HepG2 (cell line): ENCODE measurements around the gene CYB5R3. TPM values are rescaled to one million over a fixed set of nuclear protein-coding genes. Genes with fewer than 3 reads are reported as not detected.

Experiments
- CC2D1A ChIP-seq: sonication (generic); formaldehyde crosslinking; IDR thresholded peaks from 2 replicates; pipeline ENCODE4 v1.8.1; 2023; ENCODE audit warnings: mild to moderate bottlenecking, missing genetic modification reagents
- HNF4A ChIP-seq: sonication (generic); formaldehyde crosslinking; IDR thresholded peaks from 2 replicates; pipeline ENCODE4 v1.4.0; 2020; ENCODE audit warnings: missing genetic modification reagents
- JUN ChIP-seq: sonication (generic); formaldehyde crosslinking; IDR thresholded peaks from 2 replicates; pipeline ENCODE4 v1.4.0; 2020; ENCODE audit warnings: mild to moderate bottlenecking, missing genetic modification reagents
- KDM1A ChIP-seq: IDR thresholded peaks from 2 replicates; pipeline ENCODE4 v1.6.1; 2016; ENCODE audit warnings: missing compliant biosample characterization
- RCOR2 ChIP-seq: IDR thresholded peaks from 2 replicates; pipeline ENCODE4 v1.6.1; 2016; ENCODE audit warnings: missing biosample characterization, missing genetic modification reagents
- SKI ChIP-seq: fragments of 450-650 bp; IDR thresholded peaks from one replicate; pipeline ENCODE4 v1.6.1; 2018; ENCODE audit warnings: mild to moderate bottlenecking; ENCODE audit not compliant: partially characterized antibody
- SOX13 ChIP-seq, 3 experiments: fragments of 450-650 bp in 1 of 3; sonication (generic) in 1 of 3; formaldehyde crosslinking in 1 of 3; IDR thresholded peaks in 2 of 3; conservative IDR thresholded peaks in 1 of 3; 2 replicates each; pipeline versions ENCODE4 v1.5.0 to v1.6.1; 2016 to 2020; ENCODE audit warnings: antibody characterized with exemption in 1 of 3, mild to moderate bottlenecking in 1 of 3, missing compliant biosample characterization in 1 of 3, missing genetic modification reagents in 1 of 3, moderate library complexity in 1 of 3
- SP1 ChIP-seq, 2 experiments: fragments of 450-650 bp in 1 of 2; sonication (generic) in 1 of 2; formaldehyde crosslinking in 1 of 2; IDR thresholded peaks; 2 replicates each; pipeline versions ENCODE4 v1.4.0 to v1.6.1; 2016 to 2020; ENCODE audit warnings: missing genetic modification reagents in 1 of 2
- ZNF121 ChIP-seq: sonication (generic); formaldehyde crosslinking; IDR thresholded peaks from 2 replicates; pipeline ENCODE4 v1.5.0; 2020; ENCODE audit warnings: mild to moderate bottlenecking, missing genetic modification reagents
- ZNF333 ChIP-seq: sonication (generic); formaldehyde crosslinking; IDR thresholded peaks from 2 replicates; pipeline ENCODE4 v1.4.0; 2020; ENCODE audit warnings: mild to moderate bottlenecking, missing genetic modification reagents, borderline replicate concordance
- ZNF816 ChIP-seq: sonication (generic); formaldehyde crosslinking; IDR thresholded peaks from 2 replicates; pipeline ENCODE4 v1.8.0; 2022; ENCODE audit warnings: missing genetic modification reagents, mild to moderate bottlenecking, borderline replicate concordance
- ZZZ3 ChIP-seq: sonication (generic); formaldehyde crosslinking; IDR thresholded peaks from 2 replicates; pipeline ENCODE4 v1.4.0; 2020; ENCODE audit warnings: missing genetic modification reagents, mild to moderate bottlenecking, borderline replicate concordance
- polyA plus RNA-seq, 8 experiments: library from polyadenylated mRNA; depleted of rRNA in 3 of 8; stranded (reverse) in 7 of 8; unstranded in 1 of 8; fragments of >200 nt; fragmentation: Illumina TruSeq in 4 of 8; extraction: Trizol in 4 of 8; gene quantifications; 2 replicates each; pipeline versions ENCODE4 v1.2.1 to v1.2.3, GENCODE V29; 2011 to 2016; ENCODE audit warnings: low read depth in 4 of 8, missing spikeins in 1 of 8, mixed read lengths in 1 of 8; ENCODE audit not compliant: insufficient read depth in 1 of 8
- total RNA-seq, 5 experiments: library from RNA; depleted of rRNA; stranded (reverse); fragments of >200 nt; fragmentation: Illumina TruSeq; extraction: Trizol; gene quantifications; 2 replicates each; pipeline ENCODE4 v1.2.3, GENCODE V29; 2016; ENCODE audit warnings: low read depth in 1 of 5
- TF ChIP-seq, protein P1 (sequence below): sonication (generic); formaldehyde crosslinking; IDR thresholded peaks from 2 replicates; pipeline ENCODE4 v1.5.0; 2020; ENCODE audit warnings: missing genetic modification reagents
- TF ChIP-seq, protein P2 (sequence below): sonication (generic); formaldehyde crosslinking; IDR thresholded peaks from 2 replicates; pipeline ENCODE4 v1.5.0; 2020; ENCODE audit warnings: mild to moderate bottlenecking, missing genetic modification reagents
- TF ChIP-seq, protein P3 (sequence below): sonication (generic); formaldehyde crosslinking; IDR thresholded peaks from 2 replicates; pipeline ENCODE4 v1.4.0; 2020; ENCODE audit warnings: mild to moderate bottlenecking, missing genetic modification reagents, borderline replicate concordance
- TF ChIP-seq, protein P4 (sequence below): IDR thresholded peaks from 2 replicates; pipeline ENCODE4 v1.6.1; 2012; ENCODE audit warnings: inconsistent platforms

CYB5R3 gene
- total and polyA plus RNA-seq, 2 of the 13 experiments (the other 11 are each of a cell fraction or from before 2014, with no cell fraction given) = 32.4 to 305 TPM

DNA sequence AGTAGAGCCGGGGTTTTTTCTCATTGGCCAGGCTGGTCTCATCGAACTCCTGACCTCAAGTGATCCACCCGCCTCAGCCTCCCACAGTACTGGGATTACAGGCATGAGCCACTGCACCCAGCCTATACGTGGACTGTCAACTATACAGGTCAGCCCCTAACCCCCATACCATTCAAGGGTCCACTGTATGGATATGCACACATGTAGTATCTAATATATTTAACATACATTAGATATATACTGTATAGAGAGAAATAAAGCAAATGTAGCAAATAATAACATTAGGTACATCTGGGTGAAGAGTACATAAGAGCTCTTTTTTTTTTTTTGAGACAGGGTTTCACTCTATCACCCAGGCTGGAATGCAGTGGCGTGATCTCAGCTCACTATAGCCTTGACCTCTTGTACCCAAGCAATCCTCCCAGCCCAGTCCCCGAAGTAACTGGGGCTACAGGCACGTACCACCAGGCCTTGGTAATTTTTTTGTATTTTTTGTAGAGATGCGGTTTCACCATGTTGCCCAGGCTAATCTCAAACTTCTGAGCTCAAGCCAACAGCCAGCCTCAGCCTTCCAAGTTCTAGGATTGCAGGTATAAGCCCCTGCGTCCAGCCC, 7.3 kb downstream of the CYB5R3 start (continued):
- no peak for TF ChIP-seq SOX13 (IDR thresholded peaks at IDR 0.05)
- peak in 1 of 2 experiments; percentile 54; a peak in 2 of 4 replicates for TF ChIP-seq SOX13 (CRISPR knock-in tag; conservative IDR thresholded peaks at IDR 0.05 in 1 of 2, IDR thresholded peaks at IDR 0.05 in 1 of 2)
- no peak for TF ChIP-seq KDM1A (CRISPR knock-in tag)
- peak; percentile 38 for TF ChIP-seq RCOR2 (CRISPR knock-in tag)
- peak; percentile 86 for TF ChIP-seq ZNF121 (CRISPR knock-in tag)
- TF ChIP-seq, protein P1, sequence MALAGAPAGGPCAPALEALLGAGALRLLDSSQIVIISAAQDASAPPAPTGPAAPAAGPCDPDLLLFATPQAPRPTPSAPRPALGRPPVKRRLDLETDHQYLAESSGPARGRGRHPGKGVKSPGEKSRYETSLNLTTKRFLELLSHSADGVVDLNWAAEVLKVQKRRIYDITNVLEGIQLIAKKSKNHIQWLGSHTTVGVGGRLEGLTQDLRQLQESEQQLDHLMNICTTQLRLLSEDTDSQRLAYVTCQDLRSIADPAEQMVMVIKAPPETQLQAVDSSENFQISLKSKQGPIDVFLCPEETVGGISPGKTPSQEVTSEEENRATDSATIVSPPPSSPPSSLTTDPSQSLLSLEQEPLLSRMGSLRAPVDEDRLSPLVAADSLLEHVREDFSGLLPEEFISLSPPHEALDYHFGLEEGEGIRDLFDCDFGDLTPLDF (CRISPR knock-in tag) = no peak
- no peak for TF ChIP-seq SP1 (IDR thresholded peaks at IDR 0.05)
- TF ChIP-seq SP1 (CRISPR knock-in tag; IDR thresholded peaks at IDR 0.05) = no peak
- TF ChIP-seq ZNF816 = no peak
- no peak for TF ChIP-seq SKI
- TF ChIP-seq ZZZ3 (CRISPR knock-in tag) = peak; percentile 48; the same call in 1 of the 2 replicates
- TF ChIP-seq HNF4A (CRISPR knock-in tag) = peak; percentile 85
- TF ChIP-seq, protein P2, sequence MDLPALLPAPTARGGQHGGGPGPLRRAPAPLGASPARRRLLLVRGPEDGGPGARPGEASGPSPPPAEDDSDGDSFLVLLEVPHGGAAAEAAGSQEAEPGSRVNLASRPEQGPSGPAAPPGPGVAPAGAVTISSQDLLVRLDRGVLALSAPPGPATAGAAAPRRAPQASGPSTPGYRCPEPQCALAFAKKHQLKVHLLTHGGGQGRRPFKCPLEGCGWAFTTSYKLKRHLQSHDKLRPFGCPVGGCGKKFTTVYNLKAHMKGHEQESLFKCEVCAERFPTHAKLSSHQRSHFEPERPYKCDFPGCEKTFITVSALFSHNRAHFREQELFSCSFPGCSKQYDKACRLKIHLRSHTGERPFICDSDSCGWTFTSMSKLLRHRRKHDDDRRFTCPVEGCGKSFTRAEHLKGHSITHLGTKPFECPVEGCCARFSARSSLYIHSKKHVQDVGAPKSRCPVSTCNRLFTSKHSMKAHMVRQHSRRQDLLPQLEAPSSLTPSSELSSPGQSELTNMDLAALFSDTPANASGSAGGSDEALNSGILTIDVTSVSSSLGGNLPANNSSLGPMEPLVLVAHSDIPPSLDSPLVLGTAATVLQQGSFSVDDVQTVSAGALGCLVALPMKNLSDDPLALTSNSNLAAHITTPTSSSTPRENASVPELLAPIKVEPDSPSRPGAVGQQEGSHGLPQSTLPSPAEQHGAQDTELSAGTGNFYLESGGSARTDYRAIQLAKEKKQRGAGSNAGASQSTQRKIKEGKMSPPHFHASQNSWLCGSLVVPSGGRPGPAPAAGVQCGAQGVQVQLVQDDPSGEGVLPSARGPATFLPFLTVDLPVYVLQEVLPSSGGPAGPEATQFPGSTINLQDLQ (CRISPR knock-in tag) = 0 out of 2 replicates have a peak, but pooled peaks have one; percentile 62
- TF ChIP-seq, protein P3, sequence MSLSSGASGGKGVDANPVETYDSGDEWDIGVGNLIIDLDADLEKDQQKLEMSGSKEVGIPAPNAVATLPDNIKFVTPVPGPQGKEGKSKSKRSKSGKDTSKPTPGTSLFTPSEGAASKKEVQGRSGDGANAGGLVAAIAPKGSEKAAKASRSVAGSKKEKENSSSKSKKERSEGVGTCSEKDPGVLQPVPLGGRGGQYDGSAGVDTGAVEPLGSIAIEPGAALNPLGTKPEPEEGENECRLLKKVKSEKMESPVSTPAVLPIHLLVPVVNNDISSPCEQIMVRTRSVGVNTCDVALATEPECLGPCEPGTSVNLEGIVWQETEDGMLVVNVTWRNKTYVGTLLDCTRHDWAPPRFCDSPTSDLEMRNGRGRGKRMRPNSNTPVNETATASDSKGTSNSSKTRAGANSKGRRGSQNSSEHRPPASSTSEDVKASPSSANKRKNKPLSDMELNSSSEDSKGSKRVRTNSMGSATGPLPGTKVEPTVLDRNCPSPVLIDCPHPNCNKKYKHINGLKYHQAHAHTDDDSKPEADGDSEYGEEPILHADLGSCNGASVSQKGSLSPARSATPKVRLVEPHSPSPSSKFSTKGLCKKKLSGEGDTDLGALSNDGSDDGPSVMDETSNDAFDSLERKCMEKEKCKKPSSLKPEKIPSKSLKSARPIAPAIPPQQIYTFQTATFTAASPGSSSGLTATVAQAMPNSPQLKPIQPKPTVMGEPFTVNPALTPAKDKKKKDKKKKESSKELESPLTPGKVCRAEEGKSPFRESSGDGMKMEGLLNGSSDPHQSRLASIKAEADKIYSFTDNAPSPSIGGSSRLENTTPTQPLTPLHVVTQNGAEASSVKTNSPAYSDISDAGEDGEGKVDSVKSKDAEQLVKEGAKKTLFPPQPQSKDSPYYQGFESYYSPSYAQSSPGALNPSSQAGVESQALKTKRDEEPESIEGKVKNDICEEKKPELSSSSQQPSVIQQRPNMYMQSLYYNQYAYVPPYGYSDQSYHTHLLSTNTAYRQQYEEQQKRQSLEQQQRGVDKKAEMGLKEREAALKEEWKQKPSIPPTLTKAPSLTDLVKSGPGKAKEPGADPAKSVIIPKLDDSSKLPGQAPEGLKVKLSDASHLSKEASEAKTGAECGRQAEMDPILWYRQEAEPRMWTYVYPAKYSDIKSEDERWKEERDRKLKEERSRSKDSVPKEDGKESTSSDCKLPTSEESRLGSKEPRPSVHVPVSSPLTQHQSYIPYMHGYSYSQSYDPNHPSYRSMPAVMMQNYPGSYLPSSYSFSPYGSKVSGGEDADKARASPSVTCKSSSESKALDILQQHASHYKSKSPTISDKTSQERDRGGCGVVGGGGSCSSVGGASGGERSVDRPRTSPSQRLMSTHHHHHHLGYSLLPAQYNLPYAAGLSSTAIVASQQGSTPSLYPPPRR (CRISPR knock-in tag) = peak; percentile 63; the same call in 1 of the 2 replicates
- TF ChIP-seq, protein P4, sequence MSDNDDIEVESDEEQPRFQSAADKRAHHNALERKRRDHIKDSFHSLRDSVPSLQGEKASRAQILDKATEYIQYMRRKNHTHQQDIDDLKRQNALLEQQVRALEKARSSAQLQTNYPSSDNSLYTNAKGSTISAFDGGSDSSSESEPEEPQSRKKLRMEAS = 0 out of 2 replicates have a peak, but pooled peaks have one; percentile 7
- TF ChIP-seq ZNF333 (CRISPR knock-in tag) = no peak
- peak; percentile 46; the same call in 1 of the 2 replicates for TF ChIP-seq JUN (CRISPR knock-in tag)
- TF ChIP-seq CC2D1A (CRISPR knock-in tag) = no peak
